ENCODE results near the gene APOA5. TPM values are rescaled to one million over a fixed set of nuclear protein-coding genes. Genes with fewer than 3 reads are reported as not detected.

Gene APOA5
- total and polyA plus RNA-seq, 2 of the 13 experiments (the other 11 are each of a cell fraction or from before 2014, with no cell fraction given) = 44.0 to 49.1 TPM

- TF ChIP-seq RBFOX2 (IDR thresholded peaks at IDR 0.05; ENCODE audit: low read depth, low read length) (peak; percentile 55; the same call in 1 of the 2 replicates), DNMT3B (CRISPR knock-in tag; conservative IDR thresholded peaks at IDR 0.05) (no peak), ZNF605 (CRISPR knock-in tag; IDR thresholded peaks at IDR 0.05) (peak; percentile 55; the same call in 1 of the 2 replicates), MED8 (CRISPR knock-in tag; IDR thresholded peaks at IDR 0.05; ENCODE audit: insufficient replicate concordance) (peak; percentile 90), RBM39 (IDR thresholded peaks at IDR 0.05; ENCODE audit: low read depth, low read length, poor library complexity, severe bottlenecking) (peak; percentile 11), DRAP1 (CRISPR knock-in tag; IDR thresholded peaks at IDR 0.05) (peak; percentile 96), CBX1 (IDR thresholded peaks at IDR 0.05; ENCODE audit: low read depth) (no peak), GMEB1 (CRISPR knock-in tag; IDR thresholded peaks at IDR 0.05; ENCODE audit: borderline replicate concordance) (no peak), ZC3H13 (CRISPR knock-in tag; IDR thresholded peaks at IDR 0.05) (no peak), BCL3 (CRISPR knock-in tag; IDR thresholded peaks at IDR 0.05) (no peak), KAT7 (CRISPR knock-in tag; IDR thresholded peaks at IDR 0.05; ENCODE audit: borderline replicate concordance) (no peak), ZBTB7B (CRISPR knock-in tag; IDR thresholded peaks at IDR 0.05) (peak; percentile 71; the same call in 1 of the 2 replicates), ATF2 (CRISPR knock-in tag; IDR thresholded peaks at IDR 0.05) (peak; percentile 73), TFDP1 (CRISPR knock-in tag; IDR thresholded peaks at IDR 0.05; ENCODE audit: borderline replicate concordance) (peak; percentile 48; the same call in 1 of the 2 replicates), KDM2A (CRISPR knock-in tag; IDR thresholded peaks at IDR 0.05; ENCODE audit: borderline replicate concordance, low read depth) (peak; percentile 32; the same call in 1 of the 2 replicates), DMTF1 (CRISPR knock-in tag; IDR thresholded peaks at IDR 0.05) (no peak), AHR (CRISPR knock-in tag; IDR thresholded peaks at IDR 0.05) (no peak), THAP7 (CRISPR knock-in tag; IDR thresholded peaks at IDR 0.05) (no peak), SIN3A (IDR thresholded peaks at IDR 0.05; ENCODE audit: borderline replicate concordance, low read depth, low read length) (peak; percentile 42; the same call in 1 of the 2 replicates), KLF13 (CRISPR knock-in tag; IDR thresholded peaks at IDR 0.05) (no peak)
These were observed 38.0 kb upstream of the APOA5 start, which contains the start of gene APOC3 (continued) for GRCh38 chr11:116829525-116830183.

Measured in HepG2 (cell line).